CD4-positive, alpha-beta T cell treated with Interleukin-4 for 1 hour (primary cell): ENCODE measurements around the gene RHBG.

ENCODE experiments used
- DNase-seq, 2 donors: peaks; one replicate each; pipeline ENCODE4 v3.0.0-alpha.2; 2020 to 2022

Gene RHBG

GRCh38 chr1:156386949-156387869 lies 18.2 kb downstream of the RHBG start:
- DNase-seq, result no peak

DNA sequence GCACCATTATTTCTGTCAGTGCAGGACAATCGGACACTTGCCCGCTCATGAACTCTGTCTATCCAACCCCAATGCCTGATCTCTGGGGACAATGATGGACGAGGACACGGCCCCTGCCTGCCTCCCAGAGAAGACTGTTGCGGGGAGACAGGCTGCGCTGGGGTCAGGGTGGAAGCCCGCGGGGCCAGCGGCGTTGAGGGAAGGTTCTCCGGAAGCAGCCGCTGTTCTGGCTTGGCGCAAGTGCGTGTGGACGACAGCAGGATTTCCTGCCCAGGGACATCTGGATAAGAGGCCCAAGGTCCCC lies 18.8 kb downstream of the RHBG start:
- DNase-seq, result no peak

DNA sequence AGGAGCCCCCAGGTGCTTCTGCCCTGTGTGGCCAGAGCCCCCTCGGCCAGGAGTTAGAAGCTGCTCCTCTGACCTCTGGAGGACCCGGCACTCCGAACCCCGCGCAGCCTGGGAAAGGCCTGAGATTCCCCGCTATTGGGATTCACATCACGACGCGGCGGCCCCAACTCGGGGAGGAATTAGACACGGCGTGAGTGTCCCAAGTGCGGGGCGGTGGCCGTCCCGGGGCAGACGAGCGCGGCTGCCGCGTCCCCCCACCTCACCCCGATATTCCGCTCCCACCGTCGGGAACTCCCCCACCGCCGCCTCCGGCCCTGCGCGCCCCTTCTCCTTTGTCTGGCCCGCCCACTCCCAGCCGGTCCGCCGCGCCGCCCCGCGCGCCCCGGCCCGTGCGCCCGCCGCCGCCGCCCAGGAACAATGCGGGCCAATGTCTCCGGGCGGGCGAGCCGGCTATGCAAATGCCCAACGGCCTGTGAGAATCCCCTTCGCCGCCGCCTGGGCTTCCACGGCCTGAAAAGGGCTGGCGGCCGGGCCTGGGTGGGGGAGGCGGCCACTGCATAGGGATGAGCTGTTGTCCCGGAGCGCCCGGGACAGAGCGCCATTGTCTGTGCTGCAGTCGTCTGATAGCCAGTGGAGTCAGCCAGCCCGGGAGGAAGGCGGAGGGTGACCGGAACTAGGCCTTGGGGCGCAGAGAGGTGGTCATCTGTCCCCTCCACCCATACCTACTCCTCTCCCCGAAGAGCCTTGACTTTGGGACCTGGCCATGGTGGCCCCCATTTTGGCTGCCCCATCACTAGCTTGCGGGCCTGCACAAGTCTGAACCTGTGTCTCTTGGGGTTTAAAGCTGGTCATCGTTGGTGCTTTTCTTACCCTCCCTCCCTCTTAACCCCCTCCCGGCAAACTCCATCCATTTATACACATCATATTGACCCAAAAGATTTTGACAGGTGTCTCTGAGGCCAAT lies 19.4 kb downstream of the RHBG start:
- DNase-seq, result no peak

- DNase-seq, result no peak
These were observed 20.3 kb downstream of the RHBG start for GRCh38 chr1:156389311-156389710.

DNA sequence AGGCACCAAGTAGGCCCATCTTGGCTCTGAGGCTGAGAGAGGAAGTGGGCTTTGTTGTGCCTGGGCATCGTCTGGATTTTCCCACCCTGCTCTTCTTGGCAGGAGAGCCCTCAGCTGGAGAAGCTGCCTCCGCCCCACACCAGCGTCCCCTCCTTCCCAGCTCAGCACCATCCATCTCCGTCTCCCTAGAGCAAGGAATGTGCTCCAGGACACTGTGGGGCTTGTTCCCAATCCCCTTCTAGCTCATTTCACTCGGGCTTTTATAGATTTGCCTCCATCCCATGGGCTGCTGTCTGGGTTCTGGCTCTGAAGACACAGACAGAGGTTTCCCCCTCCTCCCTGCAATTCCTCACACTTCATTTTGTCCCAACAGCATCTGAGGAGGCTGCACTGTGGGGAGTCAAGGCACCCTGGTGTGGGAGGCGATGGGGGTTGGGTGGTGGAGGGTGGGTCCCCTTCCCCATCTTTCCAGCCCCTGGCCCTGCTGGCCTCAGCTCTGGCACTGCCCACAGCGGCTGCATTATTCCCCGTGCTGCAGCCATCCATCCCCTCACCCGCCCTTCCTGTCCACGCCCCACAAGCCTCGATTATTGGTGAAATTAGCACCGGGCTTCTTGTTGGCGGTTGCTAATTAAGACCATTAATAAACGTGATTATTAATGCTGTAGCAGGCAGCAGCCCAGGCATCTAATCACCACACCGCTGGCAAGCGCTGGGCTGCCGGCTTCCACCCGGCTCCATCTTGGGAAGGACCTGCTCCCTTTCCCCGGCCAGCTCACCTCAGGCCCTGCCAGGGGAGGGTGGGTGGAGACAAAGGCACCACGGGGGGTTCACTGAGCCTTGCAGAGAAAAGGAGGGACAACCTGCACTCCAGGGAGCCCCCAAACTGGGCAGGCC lies 21.7 kb downstream of the RHBG start:
- DNase-seq, result no peak

DNA sequence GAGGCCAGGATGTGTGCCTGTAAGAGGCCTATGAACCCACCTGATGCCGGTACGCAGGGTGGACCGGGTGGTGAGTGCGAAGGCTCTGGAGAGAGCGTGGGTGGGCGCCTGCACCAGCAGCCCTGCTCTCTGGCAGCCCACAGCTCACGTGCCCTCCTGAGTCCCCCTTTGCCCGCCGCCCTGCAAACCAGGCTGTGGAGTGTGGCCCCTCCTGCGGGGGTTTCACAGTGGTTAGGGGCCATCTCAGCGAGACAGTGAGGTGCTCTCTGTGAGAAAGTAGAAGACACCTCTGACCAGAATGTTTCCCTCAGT lies 22.3 kb downstream of the RHBG start:
- DNase-seq, result no peak

GRCh38 chr1:156391701-156392100 lies 22.7 kb downstream of the RHBG start:
- DNase-seq, result no peak

GRCh38 chr1:156392452-156392853 lies 23.4 kb downstream of the RHBG start:
- no peak for DNase-seq

DNA sequence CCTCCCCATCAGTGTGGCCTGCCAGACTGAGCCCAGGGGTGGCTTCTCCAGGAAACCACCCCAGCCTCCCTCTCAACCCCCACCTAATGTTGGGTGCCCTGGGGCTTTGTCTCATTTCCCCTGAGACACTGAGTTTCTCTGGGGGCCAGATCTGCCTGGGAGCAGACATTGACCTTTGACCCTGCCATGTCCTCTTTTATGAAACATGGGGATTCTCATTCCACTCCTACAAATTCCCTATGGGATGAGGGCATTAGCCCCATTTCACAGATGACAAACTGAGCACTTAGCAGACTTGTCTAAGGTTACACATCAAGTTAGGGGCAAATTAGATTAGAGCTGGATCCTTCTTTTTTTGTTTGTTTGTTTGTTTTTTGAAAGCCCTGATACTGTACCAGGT lies 24.1 kb downstream of the RHBG start:
- DNase-seq, result no peak

DNA sequence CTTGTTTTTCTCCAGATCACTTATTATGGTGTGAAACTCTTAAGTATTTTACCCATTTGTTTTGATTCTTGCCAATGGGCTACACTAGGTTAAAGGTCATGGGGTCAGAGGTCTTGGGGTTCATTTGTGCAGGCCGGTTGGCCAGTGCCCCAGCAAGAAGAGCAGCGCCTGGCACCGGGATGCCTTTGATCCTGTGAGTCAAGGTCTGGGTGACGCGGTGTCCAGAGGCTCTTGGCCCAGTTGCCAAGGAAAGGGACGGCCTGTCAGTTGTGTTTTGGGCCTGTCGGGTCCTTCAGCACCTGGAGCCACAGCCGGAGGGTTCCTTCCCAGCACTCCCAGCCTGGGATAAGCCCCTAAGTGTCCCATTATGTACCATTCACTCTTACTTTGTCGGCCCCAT lies 25.1 kb downstream of the RHBG start:
- no peak for DNase-seq

DNA sequence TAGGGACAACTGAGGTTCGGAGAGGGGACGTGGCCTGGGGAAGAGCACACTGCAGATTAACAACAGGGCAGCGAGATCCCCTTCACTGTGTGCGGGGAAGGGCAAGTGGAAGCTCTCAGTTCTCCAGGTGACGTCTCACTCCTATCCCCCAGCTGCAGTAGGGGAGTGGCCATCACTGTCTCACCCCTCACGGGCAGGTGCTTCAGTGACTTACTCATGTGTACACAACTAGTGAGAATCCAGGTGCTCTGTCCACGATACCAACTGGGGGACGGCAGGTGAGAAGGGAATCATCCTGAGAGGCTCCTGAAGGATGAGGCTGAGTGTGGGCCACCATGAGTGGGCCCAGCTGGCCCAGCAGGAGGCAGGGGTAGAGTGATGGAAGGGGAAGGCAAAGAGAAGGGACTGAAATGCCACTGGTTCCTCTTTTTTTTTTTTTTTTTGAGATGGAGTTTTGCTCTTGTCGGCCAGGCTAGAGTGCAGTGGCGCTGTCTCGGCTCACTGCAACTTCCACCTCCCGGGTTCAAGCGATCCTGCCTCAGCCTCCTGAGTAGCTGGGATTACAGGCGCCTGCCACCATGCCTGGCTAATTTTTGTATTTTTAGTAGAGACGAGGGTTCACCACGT lies 25.9 kb downstream of the RHBG start:
- no peak for DNase-seq

GRCh38 chr1:156399355-156400125 lies 30.5 kb downstream of the RHBG start:
- no peak for DNase-seq

- DNase-seq, result no peak
These were observed 31.4 kb downstream of the RHBG start for GRCh38 chr1:156400191-156400935.

- no peak for DNase-seq
These were observed 32.1 kb downstream of the RHBG start for GRCh38 chr1:156401041-156401574.

DNA sequence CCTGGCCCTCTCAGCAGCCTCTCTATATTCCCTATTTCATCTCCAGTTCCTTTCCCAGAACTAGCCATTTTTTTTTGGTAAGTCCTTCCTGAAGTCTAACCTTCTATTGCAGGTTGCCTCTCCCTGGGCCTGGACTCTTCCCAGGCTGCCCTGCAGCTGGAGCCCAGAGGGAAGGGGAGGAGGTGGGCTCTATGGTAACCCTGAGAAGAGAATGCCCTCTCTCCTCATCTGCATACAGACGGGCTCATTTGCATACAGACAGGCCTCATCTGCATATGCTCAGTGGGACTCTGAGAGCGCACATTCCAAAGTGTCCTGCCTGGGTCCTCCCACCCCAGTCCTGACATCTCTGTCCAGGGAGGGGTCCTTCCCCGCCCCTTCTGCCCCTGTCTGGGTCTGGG lies 32.7 kb downstream of the RHBG start:
- no peak for DNase-seq

- no peak for DNase-seq
These were observed 33.5 kb downstream of the RHBG start for GRCh38 chr1:156402331-156403020.

DNA sequence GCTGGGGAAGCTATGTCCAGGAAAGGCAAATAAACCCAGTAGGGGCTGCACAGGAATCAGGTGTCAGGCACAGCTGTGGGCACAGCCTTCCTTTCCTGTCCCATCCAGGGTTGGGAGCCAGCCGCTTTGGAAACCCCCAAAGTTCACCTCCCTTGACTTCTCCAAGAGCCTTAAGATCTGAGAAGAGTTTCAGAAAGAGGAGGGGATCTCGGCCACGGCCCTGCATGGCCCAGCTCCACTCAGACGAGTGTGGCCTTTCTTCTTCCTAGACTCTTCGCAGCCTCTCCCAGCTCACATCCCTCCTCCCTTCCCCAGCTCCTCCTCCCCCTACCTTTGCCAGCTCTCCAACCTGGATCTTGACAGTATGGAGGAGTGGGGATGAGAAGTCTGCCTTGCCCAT lies 36.7 kb downstream of the RHBG start:
- DNase-seq, result no peak

DNA sequence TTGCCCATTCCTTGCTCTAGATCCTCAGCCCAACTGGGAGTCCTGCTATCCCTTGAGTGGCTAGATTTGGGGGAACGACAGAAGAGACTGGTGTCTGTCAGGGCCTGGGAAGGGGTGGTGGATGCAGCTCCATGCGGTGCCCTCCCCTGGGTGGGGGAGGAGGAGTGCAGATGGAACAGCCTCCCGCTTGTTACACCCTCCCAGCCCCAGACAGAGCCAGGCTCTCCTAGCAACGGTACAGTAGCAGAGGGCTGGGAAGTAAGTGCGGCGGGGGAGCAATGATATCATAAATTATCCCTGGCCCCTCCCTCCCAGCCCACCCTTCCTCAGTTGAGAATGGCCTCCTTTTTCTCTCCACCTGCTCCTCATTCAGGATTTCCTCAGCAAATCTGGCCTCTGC lies 37.2 kb downstream of the RHBG start:
- no peak for DNase-seq

DNA sequence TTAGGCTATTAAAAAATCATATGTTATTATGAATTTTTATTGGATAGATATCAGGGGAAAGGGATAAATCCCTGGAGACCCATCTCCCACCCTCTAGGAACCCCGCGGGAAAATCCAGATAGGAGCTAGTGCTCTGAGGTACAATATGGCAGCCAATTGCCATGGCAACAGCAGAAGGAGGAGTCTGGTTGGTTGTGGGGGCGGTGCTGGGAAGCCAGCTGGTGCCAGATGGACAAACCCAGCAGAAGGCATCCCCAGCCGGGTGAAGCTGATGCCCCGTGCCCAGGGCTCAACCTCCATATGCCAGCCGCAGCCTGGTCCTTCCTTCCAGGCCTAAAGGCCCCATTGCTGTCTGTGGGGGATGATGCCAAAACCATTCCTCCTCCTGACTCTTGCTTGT lies 38.3 kb downstream of the RHBG start:
- DNase-seq, result no peak

DNA sequence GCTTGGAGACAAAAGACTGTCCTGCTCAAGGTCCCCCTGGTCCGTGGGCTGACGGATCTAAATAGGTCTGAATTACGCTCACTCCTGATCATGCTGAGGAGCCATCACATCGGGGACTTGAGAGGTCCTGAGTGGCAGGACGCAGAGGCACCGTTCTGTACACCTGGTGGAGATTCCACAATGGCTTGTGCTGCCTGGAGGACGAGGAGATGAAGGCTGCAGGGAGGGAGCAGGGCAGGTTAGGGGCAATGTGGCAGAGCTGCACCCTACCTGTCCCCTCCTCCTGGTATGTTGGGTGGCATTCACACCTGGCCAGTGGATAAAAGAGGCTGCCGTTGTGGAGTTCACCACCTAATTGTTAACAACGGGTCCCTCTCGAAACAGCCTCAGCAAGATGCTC lies 38.7 kb downstream of the RHBG start:
- no peak for DNase-seq
